ENCODE measurements around the gene RIF1.

RIF1 gene

GRCh38 chr2:151522556-151522955 lies 112.9 kb downstream of the RIF1 start:
- DNase-seq, result no peak

- no peak for DNase-seq
These were observed 114.1 kb downstream of the RIF1 start for GRCh38 chr2:151523850-151524249.

- DNase-seq, result no peak
These were observed 116.2 kb downstream of the RIF1 start for GRCh38 chr2:151525821-151526373.

DNA sequence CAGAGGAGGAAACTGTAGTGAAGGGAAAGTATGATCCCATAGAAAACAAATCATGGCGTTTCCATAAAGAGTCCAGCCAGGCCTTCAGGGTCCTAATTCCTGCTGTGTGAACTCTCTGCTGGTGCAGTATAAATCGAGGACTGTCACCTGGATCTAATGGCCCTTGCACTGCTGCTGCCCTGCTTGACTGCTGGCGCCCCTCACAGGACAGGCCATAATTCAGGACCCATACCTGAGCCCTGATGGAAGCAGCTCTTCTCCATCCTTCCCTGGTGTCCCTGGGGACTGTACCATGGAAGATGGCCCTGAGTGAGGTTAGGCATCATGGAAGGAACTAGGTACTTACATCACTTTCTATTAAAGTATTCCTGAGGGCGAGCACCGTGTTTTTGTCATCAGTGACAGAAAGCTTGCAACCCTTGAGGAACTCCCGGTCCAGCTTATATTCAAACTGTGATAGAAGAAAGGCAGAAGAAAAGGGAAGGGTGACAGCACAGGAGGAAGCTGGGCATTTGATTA lies 116.9 kb downstream of the RIF1 start:
- DNase-seq, result no peak
